Umbilical cord (tissue), 2 donors: ENCODE measurements around the gene APH1A. TPM values are rescaled to one million over a fixed set of nuclear protein-coding genes. Genes with fewer than 3 reads are reported as not detected.
A peak's percentile ranks its signal among the peaks of the same experiment; 100 is the strongest.
"Not testable (repeated sequence)": the region's sequence is repeated elsewhere in the genome, so short reads cannot be mapped to it uniquely, and the experiment has no call there.

Experiments used
- DNase-seq: peaks from one replicate; pipeline ENCODE4 v3.0.0-alpha.2; 2015; ENCODE audit warnings: low spot score
- total RNA-seq: library from RNA; depleted of rRNA; stranded (reverse); fragments of >200 nt; gene quantifications from one replicate; pipeline ENCODE4 v1.2.3, GENCODE V29; 2014; ENCODE audit warnings: low replicate concordance; ENCODE audit not compliant: insufficient read depth

Gene APH1A
- total RNA-seq, result 49.6 TPM

GRCh38 chr1:150268705-150269403, at the start of gene APH1A:
Gene APH1A, minus strand, starts transcription at chr1:150269016. Its CDS starts 206 bp downstream, at chr1:150268810.
- DNase-seq, result peak; percentile 99

- DNase-seq, result not testable (repeated sequence)
These were observed 45.9 kb upstream of the APH1A start for GRCh38 chr1:150314691-150315090.

GRCh38 chr1:150311762-150312161, 42.9 kb upstream of the APH1A start:
- DNase-seq, result no peak

- no peak for DNase-seq
These were observed 41.1 kb upstream of the APH1A start for GRCh38 chr1:150309758-150310508.

- DNase-seq, result not testable (repeated sequence)
These were observed 39.8 kb upstream of the APH1A start for GRCh38 chr1:150308585-150308984.

GRCh38 chr1:150302902-150303301, 34.1 kb upstream of the APH1A start:
- DNase-seq, result no peak

GRCh38 chr1:150302338-150302737, 33.5 kb upstream of the APH1A start:
- no peak for DNase-seq

- DNase-seq, result no peak
These were observed 30.9 kb upstream of the APH1A start for GRCh38 chr1:150299716-150300115.

- no peak for DNase-seq
These were observed 26.7 kb upstream of the APH1A start for GRCh38 chr1:150295476-150295875.

- DNase-seq, result peak; percentile 98
These were observed 24.8 kb upstream of the APH1A start, which contains the start of gene MRPS21 for GRCh38 chr1:150293433-150294253. Gene MRPS21, plus strand, starts transcription at chr1:150293861. Its CDS starts 506 bp downstream, at chr1:150294367.

GRCh38 chr1:150288822-150289221, 20.0 kb upstream of the APH1A start:
- no peak for DNase-seq

- DNase-seq, result no peak
These were observed 19.6 kb upstream of the APH1A start for GRCh38 chr1:150288382-150288781.

- DNase-seq, result no peak
These were observed 14.4 kb upstream of the APH1A start for GRCh38 chr1:150283260-150283659.

- DNase-seq, result no peak
These were observed 13.7 kb upstream of the APH1A start for GRCh38 chr1:150282558-150282958.

GRCh38 chr1:150281758-150282557, 13.1 kb upstream of the APH1A start, which contains the start of gene CIART:
Gene CIART, plus strand, starts transcription at chr1:150282554. Its CDS starts 714 bp downstream, at chr1:150283268.
- peak; percentile 97 for DNase-seq

GRCh38 chr1:150281221-150281757, 12.5 kb upstream of the APH1A start:
- peak; percentile 79 for DNase-seq

GRCh38 chr1:150280138-150280707, 11.4 kb upstream of the APH1A start:
- DNase-seq, result no peak

- peak; percentile 38 for DNase-seq
These were observed 4.5 kb upstream of the APH1A start for GRCh38 chr1:150273311-150273710.

GRCh38 chr1:150271291-150271959, 2.6 kb upstream of the APH1A start:
- DNase-seq, result no peak

GRCh38 chr1:150269451-150269850, 635 bp upstream of the APH1A start:
- DNase-seq, result no peak
